ENCODE data around the gene ALPP.

ALPP gene

DNA sequence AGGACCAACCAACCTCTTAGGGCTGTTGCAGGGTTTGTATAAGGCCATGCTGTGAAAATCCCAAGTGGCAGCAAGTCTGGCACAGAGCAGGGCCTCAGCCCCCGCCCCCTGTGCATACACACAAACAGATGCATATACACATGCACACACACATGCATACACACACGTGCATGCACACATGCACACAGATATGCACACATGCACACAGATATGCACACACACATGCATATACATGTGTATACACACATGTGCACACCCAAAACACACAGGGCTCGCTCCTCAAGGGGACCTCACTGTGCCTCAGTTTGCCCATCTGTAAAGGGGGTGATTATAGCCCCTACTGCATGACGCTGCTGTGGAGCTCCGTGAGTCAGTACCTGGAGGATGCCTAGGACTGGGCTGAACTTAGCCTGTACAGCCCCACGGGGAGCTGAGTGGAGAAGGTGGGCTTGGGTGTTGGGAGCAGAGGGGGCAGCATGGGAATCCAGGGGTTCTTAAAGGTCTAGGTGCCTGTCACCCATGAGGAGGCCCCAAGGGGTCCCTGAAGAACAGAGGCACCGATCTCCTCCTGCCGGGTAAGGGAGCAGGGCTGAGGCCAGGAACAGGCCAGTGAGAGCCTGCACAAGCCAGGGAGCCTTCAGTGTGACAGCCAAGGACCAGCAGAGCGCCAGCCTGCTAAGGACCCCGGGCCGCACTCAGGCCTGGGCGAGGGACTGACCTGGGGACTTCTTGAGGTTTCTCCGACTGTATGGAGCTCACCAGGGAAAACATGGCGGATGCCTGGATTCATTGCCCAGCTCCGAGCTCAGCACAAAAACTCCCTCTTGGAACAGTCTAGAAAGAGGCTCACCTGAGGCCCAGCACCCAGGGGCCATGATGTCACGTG lies 53.4 kb downstream of the ALPP start:
- no peak for DNase-seq
